PFSK-1 (cell line): ENCODE measurements around the gene CDH15.

Experiments
- FOXP2 ChIP-seq: optimal IDR thresholded peaks from 2 replicates; pipeline ENCODE3; 2011; ENCODE audit warnings: borderline replicate concordance, control low read depth, inconsistent platforms; ENCODE audit not compliant: insufficient read depth; ENCODE audit errors: extremely low read length, extremely low read depth
- POLR2AphosphoS5 ChIP-seq: IDR thresholded peaks from 2 replicates; pipeline ENCODE4 v1.6.1; 2012; ENCODE audit warnings: low read depth, mild to moderate bottlenecking, control low read depth, low read length, moderate library complexity
- REST ChIP-seq, 2 experiments: IDR thresholded peaks; 2 replicates each; pipeline versions ENCODE4 v1.6.1 to v1.8.0; 2011 to 2012; ENCODE audit warnings: low read depth in 2 of 2, low read length in 2 of 2, control low read depth in 1 of 2, inconsistent platforms in 1 of 2, mild to moderate bottlenecking in 1 of 2, moderate library complexity in 1 of 2; ENCODE audit not compliant: insufficient read depth in 1 of 2
- SIN3A ChIP-seq: IDR thresholded peaks from 2 replicates; pipeline ENCODE4 v1.6.1; 2012; ENCODE audit warnings: mild to moderate bottlenecking, low read length, moderate library complexity, borderline replicate concordance; ENCODE audit not compliant: insufficient read depth
- TAF1 ChIP-seq: IDR thresholded peaks from 2 replicates; pipeline ENCODE4 v1.6.1; 2012; ENCODE audit warnings: low read length, control low read depth, borderline replicate concordance; ENCODE audit not compliant: insufficient read depth

Gene CDH15

GRCh38 chr16:89159066-89159849 lies 12.3 kb upstream of the CDH15 start:
- TF ChIP-seq POLR2AphosphoS5: no peak
- no peak for TF ChIP-seq FOXP2
- TF ChIP-seq SIN3A: no peak
- TF ChIP-seq TAF1: no peak
- no peak for TF ChIP-seq REST (IDR thresholded peaks at IDR 0.05; ENCODE audit: insufficient read depth in 1 of 2, low read depth in 2 of 2, low read length in 2 of 2)

GRCh38 chr16:89159850-89160354 lies 11.6 kb upstream of the CDH15 start:
- TF ChIP-seq POLR2AphosphoS5: no peak
- TF ChIP-seq FOXP2: no peak
- no peak for TF ChIP-seq SIN3A
- TF ChIP-seq REST (IDR thresholded peaks at IDR 0.05; ENCODE audit: insufficient read depth in 1 of 2, low read depth in 2 of 2, low read length in 2 of 2): no peak
- no peak for TF ChIP-seq TAF1

GRCh38 chr16:89160977-89161701 lies 10.4 kb upstream of the CDH15 start:
- no peak for TF ChIP-seq POLR2AphosphoS5
- TF ChIP-seq TAF1: no peak
- no peak for TF ChIP-seq FOXP2
- TF ChIP-seq REST (IDR thresholded peaks at IDR 0.05; ENCODE audit: insufficient read depth in 1 of 2, low read depth in 2 of 2, low read length in 2 of 2): no peak
- TF ChIP-seq SIN3A: no peak

GRCh38 chr16:89161763-89162713 lies 9.5 kb upstream of the CDH15 start:
- no peak for TF ChIP-seq POLR2AphosphoS5
- no peak for TF ChIP-seq REST (IDR thresholded peaks at IDR 0.05; ENCODE audit: insufficient read depth in 1 of 2, low read depth in 2 of 2, low read length in 2 of 2)
- no peak for TF ChIP-seq FOXP2
- TF ChIP-seq SIN3A: no peak
- TF ChIP-seq TAF1: no peak
